A673 (cell line): ENCODE data around the gene CYP4F11. TPM values are rescaled to one million over a fixed set of nuclear protein-coding genes. Genes with fewer than 3 reads are reported as not detected.

Experiments
- BruUV-seq: library from RNA; stranded (reverse); fragments of 400-500 nt; replicated peaks from 2 replicates; lab custom pipeline; 2021; lab: Mats Ljungman, UMichigan
- CTCF ChIA-PET: fragments of 300-600 bp; sonication (Branson Sonifier 250); formaldehyde crosslinking; loops from one replicate; lab custom pipeline; 2022; ENCODE audit warnings: antibody characterized with exemption; lab: Charles Lee
- POLR2A ChIA-PET: fragments of 300-600 bp; sonication (Branson Sonifier 250); formaldehyde crosslinking; loops from one replicate; lab custom pipeline; 2022; ENCODE audit warnings: antibody characterized with exemption; ENCODE audit not compliant: low non-redundant PET; lab: Charles Lee
- DNase-seq: peaks from one replicate; pipeline ENCODE4 v3.0.0-alpha.2; 2015; ENCODE audit warnings: low spot score
- H3K27ac ChIP-seq: fragments of 200-600 bp; sonication (generic); 2 replicates; pipeline ENCODE4 v1.5.1; 2016; ENCODE audit warnings: mixed run types, low read depth, mild to moderate bottlenecking, mixed read lengths, antibody characterized with exemption, low read length; ENCODE audit not compliant: poor library complexity, severe bottlenecking
- H3K27me3 ChIP-seq: fragments of 200-600 bp; sonication (generic); replicated peaks from 2 replicates; pipeline ENCODE4 v1.6.1; 2017; ENCODE audit warnings: mixed run types, low read depth, mild to moderate bottlenecking, mixed read lengths, antibody characterized with exemption, low read length; ENCODE audit not compliant: insufficient read depth, poor library complexity
- H3K36me3 ChIP-seq: fragments of 200-600 bp; sonication (generic); 2 replicates; pipeline ENCODE4 v1.6.1; 2016; ENCODE audit warnings: mixed run types, mild to moderate bottlenecking, mixed read lengths, antibody characterized with exemption, low read length; ENCODE audit not compliant: insufficient read depth, poor library complexity, severe bottlenecking
- H3K4me1 ChIP-seq: fragments of 200-600 bp; sonication (generic); 2 replicates; pipeline ENCODE4 v1.6.1; 2017; ENCODE audit warnings: mixed run types, mild to moderate bottlenecking, mixed read lengths, antibody characterized with exemption, low read length; ENCODE audit not compliant: insufficient read depth, poor library complexity, severe bottlenecking
- H3K4me3 ChIP-seq: fragments of 200-600 bp; sonication (generic); 2 replicates; pipeline ENCODE4 v1.5.1; 2016; ENCODE audit warnings: low read depth, mixed run types, mild to moderate bottlenecking, mixed read lengths, low read length; ENCODE audit not compliant: poor library complexity, severe bottlenecking
- H3K9me3 ChIP-seq: fragments of 200-600 bp; sonication (generic); 2 replicates; pipeline ENCODE4 v1.6.1; 2016; ENCODE audit warnings: mixed run types, low read depth, mild to moderate bottlenecking, mixed read lengths, antibody characterized with exemption, low read length; ENCODE audit not compliant: poor library complexity, severe bottlenecking
- EZH2 ChIP-seq: fragments of 200-600 bp; sonication (generic); IDR thresholded peaks from 2 replicates; pipeline ENCODE4 v1.6.1; 2017; ENCODE audit warnings: borderline replicate concordance, low read depth, mild to moderate bottlenecking, mixed read lengths, antibody characterized with exemption, low read length; ENCODE audit not compliant: poor library complexity, severe bottlenecking
- intact Hi-C: fragments of 100-400 bp; cut with micrococcal nuclease; formaldehyde crosslinking; loops from one replicate; pipeline ENCODE4 v1.10.0; 2022; ENCODE audit not compliant: unreplicated experiment
- total RNA-seq: library from RNA; stranded (reverse); gene quantifications from 2 replicates; pipeline ENCODE4 v1.2.3, GENCODE V29; 2021
- TF ChIP-seq, protein P1 (sequence below): fragments of 300-800, 200-600 bp; sonication (generic); conservative IDR thresholded peaks from 2 replicates; pipeline ENCODE4 v1.5.1; 2017; ENCODE audit warnings: low read depth, mild to moderate bottlenecking, antibody characterized with exemption, low read length, moderate library complexity, mixed read lengths

CYP4F11 gene
- total RNA-seq, 1 experiment from 2014 or later = 0.13 TPM

DNA sequence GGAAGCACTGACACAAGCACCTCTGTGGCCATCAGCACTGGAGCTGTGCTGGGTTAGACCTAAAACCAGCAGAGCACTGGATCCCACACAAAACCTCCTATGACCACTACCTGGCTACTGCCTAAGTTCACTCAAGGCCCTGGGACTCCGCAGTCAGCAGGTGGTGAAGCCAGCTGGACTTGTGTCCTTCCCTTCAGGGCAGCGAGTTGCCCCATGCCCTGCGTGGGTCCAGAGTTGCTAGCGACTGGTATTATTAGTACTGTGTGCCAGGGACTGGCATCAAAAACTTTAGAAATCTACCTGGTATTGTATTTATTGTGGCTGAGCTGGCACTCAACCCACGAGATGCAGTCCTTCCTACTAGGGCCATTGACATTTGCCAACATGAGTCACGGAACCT lies 20.5 kb upstream of the CYP4F11 start:
- no peaks in the 10 kb centered on the region for H3K4me1 ChIP-seq
- H3K27me3 ChIP-seq = peaks cover 39% of the 10 kb centered on the region
- no TSS peak for BruUV-seq
- DNase-seq = no peak
- TF ChIP-seq, protein P1, sequence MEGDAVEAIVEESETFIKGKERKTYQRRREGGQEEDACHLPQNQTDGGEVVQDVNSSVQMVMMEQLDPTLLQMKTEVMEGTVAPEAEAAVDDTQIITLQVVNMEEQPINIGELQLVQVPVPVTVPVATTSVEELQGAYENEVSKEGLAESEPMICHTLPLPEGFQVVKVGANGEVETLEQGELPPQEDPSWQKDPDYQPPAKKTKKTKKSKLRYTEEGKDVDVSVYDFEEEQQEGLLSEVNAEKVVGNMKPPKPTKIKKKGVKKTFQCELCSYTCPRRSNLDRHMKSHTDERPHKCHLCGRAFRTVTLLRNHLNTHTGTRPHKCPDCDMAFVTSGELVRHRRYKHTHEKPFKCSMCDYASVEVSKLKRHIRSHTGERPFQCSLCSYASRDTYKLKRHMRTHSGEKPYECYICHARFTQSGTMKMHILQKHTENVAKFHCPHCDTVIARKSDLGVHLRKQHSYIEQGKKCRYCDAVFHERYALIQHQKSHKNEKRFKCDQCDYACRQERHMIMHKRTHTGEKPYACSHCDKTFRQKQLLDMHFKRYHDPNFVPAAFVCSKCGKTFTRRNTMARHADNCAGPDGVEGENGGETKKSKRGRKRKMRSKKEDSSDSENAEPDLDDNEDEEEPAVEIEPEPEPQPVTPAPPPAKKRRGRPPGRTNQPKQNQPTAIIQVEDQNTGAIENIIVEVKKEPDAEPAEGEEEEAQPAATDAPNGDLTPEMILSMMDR = no peak
- no peak for TF ChIP-seq EZH2
- H3K9me3 ChIP-seq = no peaks in the 10 kb centered on the region
- H3K36me3 ChIP-seq = no peaks in the 10 kb centered on the region
- intact Hi-C loops = no loop called here
- POLR2A ChIA-PET = no interaction called here
- no peak overlapping the region for H3K4me3 ChIP-seq
- CTCF ChIA-PET = no interaction called here
- H3K27ac ChIP-seq = no peak overlapping the region

DNA sequence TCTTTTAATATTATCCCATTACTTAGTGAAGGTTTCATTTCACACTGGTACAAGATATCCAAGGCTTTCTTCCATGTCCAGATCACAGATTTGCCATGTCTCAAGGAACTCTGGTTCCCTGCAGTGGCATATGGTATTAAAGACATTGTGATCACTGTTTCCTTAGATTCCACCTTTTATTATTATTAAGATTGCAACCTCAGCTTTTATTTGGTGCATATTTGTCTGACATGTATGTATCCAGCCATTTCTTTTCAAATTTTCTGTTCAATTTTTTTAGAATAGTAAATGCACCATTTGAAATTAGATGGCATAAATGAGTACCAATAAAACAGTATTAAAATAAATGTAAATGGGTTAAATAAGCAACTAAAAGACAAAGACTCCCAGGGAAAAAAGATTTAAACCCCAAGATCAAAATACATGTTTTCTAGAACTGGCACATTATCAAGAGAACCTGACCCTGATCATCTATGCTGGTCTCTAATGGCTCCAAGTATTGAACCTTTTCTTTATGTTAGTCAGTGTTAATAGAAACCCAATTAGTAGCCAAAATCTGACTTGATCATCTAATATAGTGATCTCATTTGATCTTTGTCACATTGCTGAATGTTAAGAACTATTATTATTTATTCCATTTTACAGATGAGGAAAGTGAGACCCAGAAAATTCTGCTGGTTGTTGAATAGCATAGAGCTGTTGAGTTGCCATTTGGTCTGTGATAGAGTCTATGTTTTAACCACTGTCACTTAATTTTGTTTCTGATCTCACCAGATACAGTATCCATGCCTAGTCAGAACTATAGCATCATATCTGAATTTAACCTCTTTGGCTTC lies 14.1 kb upstream of the CYP4F11 start, which contains the start of gene OR10H4:
Gene OR10H4 (plus strand): TSS at position 786 of the 836 bp plus-strand sequence. CDS start 0 bp downstream, at position 786.
- peaks cover 21% of the 10 kb centered on the region for H3K27me3 ChIP-seq
- TF ChIP-seq, protein P1 = no peak
- TF ChIP-seq EZH2 = no peak
- POLR2A ChIA-PET = no interaction called here
- intact Hi-C loops = no loop called here
- no peak for DNase-seq
- no TSS peak for BruUV-seq
- H3K9me3 ChIP-seq = no peaks in the 10 kb centered on the region
- no peak within 1 kb of the TSS for H3K27ac ChIP-seq
- H3K4me3 ChIP-seq = no peak within 1 kb of the TSS
- H3K36me3 ChIP-seq = no peaks in the 10 kb centered on the region
- CTCF ChIA-PET = no interaction called here
- H3K4me1 ChIP-seq = no peaks in the 10 kb centered on the region

DNA sequence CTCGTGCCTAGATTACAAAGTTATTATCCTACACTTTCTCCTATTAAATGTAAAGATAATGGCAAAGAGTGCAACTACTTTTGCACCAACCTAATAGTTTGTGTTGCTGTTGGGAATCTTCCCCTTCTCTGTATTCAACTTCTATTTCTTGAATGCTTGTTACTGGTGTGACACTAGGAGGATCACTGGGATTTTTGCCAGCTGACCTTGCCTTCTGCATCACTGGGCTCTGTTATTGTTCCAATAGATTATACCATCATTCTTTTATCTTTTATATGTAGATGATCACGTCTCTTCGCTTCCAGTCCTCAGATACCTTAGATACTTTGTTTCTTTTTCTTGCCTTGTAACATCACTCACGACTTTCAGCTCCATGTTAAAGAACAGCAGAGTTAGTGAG lies 11.0 kb upstream of the CYP4F11 start:
- peaks cover 18% of the 10 kb centered on the region for H3K27me3 ChIP-seq
- ChIA-PET POLR2A (no interaction called here), CTCF (no interaction called here)
- no peaks in the 10 kb centered on the region for H3K9me3 ChIP-seq
- no peak for DNase-seq
- H3K27ac ChIP-seq = no peak overlapping the region
- H3K4me1 ChIP-seq = no peaks in the 10 kb centered on the region
- intact Hi-C loops = no loop called here
- H3K36me3 ChIP-seq = no peaks in the 10 kb centered on the region
- no TSS peak for BruUV-seq
- TF ChIP-seq, protein P1 = no peak
- no peak for TF ChIP-seq EZH2
- no peak overlapping the region for H3K4me3 ChIP-seq
